ENCODE results near the gene EPSTI1.
A peak's percentile ranks its signal among the peaks of the same experiment; 100 is the strongest.
"Not testable (repeated sequence)": the region's sequence is repeated elsewhere in the genome, so short reads cannot be mapped to it uniquely, and the experiment has no call there.

EPSTI1 gene

DNA sequence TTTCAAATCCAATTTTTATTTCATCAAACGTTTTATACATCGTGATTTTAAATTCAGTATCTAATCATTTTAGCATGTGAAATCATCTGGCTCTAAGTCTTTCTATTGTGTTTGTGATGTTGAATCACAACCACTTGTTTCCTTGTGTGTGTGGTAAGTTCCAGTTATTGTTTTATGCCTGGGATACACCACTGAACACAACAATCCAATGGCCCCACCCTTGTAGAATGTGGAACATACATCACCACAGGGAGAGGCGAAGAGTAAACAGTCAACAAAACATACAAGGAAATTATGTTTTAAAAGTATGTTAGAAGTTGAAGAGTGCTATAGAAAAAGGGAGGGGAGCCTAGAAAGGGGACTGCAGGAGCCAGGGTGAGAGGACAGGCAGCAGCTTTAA is 100.5 kb downstream of the EPSTI1 start:
- no peak for DNase-seq

- no peak for DNase-seq
These were observed 106.7 kb downstream of the EPSTI1 start for GRCh38 chr13:42885325-42885724.

GRCh38 chr13:42883771-42884467 is 108.1 kb downstream of the EPSTI1 start:
- peak; percentile 73 for DNase-seq

- DNase-seq: no peak
These were observed 108.9 kb downstream of the EPSTI1 start for GRCh38 chr13:42883142-42883541.

- no peak for DNase-seq
These were observed 111.9 kb downstream of the EPSTI1 start for GRCh38 chr13:42880056-42880605.

- DNase-seq: no peak
These were observed 113.3 kb downstream of the EPSTI1 start for GRCh38 chr13:42878721-42879120.

DNA sequence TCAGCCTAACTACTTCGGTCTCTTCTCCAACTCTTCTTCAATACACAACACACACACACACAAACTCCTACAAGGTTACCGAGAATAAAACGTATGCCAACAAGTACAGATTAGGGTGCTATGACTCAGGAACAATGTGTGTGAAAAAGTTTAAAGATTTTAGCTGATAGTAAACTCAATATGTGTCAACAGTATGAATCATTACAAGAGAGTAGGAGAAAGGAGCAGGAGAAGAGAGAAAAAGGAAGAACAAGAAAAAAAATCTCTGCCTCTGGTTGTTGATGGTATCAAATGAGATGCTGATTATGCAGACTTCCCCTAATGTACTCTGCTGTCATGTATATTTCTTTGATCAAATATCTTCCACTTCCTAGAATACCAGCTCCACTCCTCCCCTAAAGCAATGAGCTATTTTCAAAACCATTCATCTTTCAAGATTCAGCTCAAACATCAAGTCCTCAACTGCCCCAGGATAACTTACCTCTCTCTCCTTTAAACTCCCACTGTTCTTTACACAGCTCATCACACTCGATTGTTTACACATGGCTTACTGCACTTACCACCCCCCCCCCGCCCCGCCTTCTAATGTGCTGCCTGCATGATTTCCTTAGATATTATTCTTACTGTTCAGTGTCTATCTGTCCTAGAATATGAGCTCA is 115.0 kb downstream of the EPSTI1 start:
- DNase-seq: no peak

- no peak for DNase-seq
These were observed 115.7 kb downstream of the EPSTI1 start for GRCh38 chr13:42876270-42876714.

DNA sequence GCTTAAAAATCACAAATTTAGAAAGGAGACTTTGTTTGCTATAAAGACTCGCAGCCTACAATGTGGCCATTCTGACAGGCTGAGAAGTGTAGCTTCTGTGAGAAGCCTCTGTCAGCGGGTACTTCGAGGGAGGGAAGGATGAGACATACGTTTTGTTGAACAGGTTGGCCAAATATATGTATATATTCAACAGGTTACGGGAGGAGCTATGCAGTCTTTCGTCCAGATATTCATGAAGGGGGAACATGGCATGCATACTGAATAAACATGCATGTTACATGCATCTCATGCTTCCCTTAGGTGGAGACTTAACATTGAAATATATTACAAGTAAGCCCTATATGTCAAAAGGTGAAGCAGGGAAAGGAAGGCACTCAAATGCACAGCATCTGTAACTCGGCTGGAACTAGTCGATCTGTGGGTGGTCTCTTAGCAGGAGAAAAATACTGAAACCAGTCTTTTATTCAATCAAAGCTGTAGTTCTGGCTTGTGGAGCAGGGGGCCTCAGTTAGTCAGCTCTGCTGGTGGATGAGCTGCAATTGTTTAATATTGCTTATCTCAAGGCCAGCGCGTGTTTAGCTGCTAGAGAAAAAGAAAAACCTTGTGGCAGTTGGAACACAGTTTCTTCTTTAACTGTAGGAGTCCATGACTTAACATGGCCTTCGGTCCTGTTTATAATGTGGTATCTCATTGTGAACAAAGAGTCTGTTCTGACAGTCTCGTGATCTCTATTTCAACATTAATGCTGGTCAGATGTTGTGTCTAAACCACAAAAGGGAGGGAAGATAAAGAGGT is 116.4 kb downstream of the EPSTI1 start:
- peak; percentile 51 for DNase-seq

- no peak for DNase-seq
These were observed 117.8 kb downstream of the EPSTI1 start for GRCh38 chr13:42874221-42874620.

- DNase-seq: no peak
These were observed 119.0 kb downstream of the EPSTI1 start for GRCh38 chr13:42873081-42873480.

- DNase-seq: no peak
These were observed 124.8 kb downstream of the EPSTI1 start for GRCh38 chr13:42867232-42867631.

DNA sequence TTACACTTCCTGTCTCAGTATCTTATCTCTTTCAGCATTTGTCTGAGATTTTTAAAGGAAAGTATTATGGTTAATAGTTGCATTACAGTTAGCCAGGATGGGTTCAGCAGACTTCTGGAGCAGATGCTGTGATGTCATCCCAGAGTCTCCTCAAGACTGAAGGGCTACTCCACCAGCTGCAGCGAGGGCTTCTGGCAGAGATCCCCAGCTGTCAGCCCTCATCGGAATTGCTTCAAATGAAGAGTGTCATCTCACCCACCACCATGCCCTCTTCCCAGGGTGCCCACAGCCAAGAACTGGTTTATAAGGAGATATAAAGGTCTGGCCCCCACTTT is 126.3 kb downstream of the EPSTI1 start:
- no peak for DNase-seq

DNA sequence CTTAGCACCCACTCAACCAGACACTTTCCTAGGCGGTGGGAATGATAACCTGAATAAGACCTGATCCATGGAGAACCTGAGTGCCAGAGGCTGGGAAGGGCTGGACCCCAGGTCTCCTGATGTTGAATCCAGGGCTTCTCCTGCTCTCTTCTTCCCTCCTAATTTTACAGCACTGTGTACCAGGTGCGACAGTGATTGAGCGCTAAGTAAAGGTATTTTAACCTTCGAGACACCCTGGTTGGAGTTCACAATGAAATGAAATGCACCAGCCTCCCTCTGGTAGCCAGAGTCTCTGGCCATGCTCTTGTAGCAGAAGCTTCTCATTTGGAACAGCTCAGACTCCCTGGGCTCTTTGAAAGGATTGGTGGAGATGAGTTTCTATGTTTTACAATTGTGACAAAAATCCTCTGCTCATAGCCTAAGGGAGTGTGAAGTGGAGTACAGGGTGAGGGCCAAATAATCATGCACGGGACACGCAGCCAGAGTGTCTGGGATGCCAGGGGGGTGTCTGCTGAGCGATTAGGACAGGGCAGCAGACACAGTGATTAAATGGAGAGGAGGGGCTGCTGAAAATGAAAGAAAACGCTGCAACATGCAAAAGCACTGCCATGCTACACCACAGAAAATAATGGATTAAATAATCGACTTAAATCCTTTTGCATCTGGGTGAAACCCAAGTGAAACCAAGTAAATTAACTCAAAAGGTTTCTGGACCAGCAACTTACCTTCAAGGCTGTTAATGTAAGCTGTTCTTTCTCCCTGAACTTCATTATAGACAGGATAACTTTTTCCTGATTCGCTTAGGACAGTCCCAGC is 126.9 kb downstream of the EPSTI1 start:
- DNase-seq: no peak

GRCh38 chr13:42862370-42862769 is 129.7 kb downstream of the EPSTI1 start:
- not testable (repeated sequence) for DNase-seq

DNA sequence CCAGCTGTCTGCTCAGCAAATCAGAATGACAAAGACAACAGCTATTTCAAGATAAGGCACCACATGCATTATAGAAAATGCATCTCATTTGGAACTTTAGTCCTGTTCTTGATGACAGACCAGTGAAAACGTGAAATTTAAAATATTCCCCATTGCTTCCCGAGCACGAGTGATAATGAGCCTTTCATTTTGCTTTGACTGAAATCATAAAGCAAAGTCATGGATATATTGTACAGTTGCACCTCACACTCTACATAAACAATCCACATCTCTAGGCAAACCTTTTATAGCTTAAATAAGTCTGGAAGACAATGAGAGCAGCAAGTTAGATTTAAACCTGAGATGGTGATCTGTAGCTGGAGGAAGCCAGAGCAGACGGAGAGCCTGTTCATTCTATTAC is 131.6 kb downstream of the EPSTI1 start:
- DNase-seq: no peak

DNA sequence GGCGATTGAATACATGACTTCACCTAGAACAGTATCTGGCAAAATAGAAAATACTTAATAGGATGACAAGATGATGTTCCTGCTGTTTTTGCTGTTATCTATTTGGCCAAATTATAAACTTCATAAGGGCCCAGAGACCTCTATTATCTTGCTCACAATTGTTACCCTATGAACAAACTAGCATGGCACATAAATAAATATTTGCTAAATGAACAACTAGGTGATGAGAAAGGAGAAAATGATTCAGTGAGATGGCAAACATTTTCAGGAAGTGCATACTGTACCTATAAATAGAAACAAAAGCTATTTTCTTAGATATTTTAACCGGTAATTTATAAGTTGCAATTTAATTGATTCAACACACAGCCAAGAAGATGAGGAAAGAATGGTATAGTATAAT is 132.3 kb downstream of the EPSTI1 start:
- no peak for DNase-seq

DNA sequence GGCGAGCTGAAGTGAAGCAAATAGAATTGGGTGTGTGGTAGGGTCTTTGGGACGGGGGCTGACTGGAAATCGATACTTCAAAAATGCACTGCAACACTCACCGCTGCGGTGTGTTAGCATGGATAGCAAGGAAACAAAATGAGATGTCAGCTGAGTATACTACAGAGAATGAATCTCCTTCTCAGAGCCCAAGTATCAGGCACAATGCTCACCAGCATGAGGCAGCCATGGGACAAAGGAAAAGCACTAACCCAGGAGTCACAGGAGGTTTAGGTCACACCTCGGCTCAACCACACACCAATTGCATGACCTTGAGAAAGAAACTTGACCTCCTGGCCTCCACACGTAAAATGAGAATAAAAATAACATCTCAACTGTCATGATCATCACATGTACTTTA is 136.6 kb downstream of the EPSTI1 start:
- no peak for DNase-seq

- no peak for DNase-seq
These were observed 139.9 kb downstream of the EPSTI1 start for GRCh38 chr13:42852136-42852535.

DNA sequence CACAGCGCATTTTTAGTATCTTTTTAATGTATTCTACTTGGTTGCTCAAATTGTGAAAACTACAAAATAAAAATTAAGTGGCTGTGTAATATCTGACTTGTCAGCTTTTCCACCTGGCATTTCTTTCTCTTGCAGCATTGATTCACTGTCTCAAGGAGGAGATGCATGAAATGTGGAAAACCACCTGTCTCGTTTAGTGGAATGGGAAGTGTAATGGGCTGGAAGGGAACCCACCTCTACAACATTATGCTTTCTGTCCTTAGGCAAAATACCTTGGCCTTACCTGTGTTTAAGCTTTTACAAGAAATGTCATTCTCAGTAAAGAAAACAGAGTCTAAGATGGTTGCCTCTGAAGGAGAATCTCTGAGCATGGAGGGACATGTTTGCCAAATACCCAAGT is 142.8 kb downstream of the EPSTI1 start:
- DNase-seq: no peak

DNA sequence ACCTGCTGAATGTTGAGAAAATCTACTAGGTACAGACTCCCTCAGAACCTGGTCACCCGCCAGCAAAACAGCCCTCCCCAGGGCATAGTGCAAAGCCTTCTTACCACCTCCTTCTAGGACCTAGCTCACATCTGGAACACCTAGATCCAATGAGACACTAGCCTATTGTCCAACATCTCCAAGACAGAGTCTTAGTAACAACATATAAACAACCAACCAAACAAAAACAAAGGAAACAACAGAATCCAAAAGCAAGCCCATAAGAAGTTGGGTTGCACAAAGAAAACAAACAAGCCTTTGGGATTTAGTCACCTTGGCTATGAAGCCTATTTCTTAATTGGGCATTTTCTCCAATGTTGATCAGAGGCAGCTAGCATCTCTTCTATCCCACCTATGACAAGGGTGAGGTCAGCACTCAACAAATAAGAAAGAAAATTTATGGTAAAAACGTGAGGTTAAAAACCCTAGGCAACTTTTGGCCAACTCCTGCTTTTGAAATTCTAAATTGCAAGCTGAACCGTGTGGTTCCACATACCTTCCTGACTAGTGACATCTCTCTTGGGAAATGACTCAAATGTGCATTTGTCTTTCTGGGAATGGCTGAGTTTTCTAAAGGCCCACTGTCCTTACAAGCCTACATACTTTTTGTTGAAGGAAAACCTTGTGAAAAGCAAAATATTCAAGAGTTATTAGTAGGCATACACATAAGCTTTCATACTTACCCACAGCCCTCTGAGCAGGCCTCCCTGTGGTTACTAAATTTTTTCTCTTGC is 144.0 kb downstream of the EPSTI1 start:
- DNase-seq: no peak
